ENCODE data around the gene DNAJC3. TPM values are rescaled to one million over a fixed set of nuclear protein-coding genes. Genes with fewer than 3 reads are reported as not detected.

DNAJC3 gene
- total RNA-seq, 4 donors from 2014 or later = 15.7 to 21.6 (median 20.5) TPM

DNA sequence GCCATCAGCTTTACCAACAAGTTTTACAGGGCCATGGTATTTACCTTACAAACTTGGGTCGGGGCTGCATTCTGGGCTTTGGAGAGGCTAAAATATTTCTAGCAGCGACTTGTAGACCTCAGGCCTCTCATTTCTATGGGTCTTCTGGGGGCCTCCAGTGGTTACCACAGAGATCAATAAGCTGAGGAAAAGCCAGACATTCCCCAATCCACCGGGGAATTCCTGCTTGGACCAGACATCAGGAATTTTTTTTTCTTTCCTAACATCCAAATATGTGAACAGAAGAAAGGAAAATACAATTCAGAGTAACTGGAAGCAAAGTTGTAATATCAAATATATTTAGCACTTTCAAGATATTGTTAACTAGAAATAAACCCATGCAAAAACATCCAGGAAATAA is 33.9 kb upstream of the DNAJC3 start:
- no peaks in the 10 kb centered on the region for H3K36me3 ChIP-seq
- in situ Hi-C loops (cut with MboI; ENCODE audit: low sequenced_read_pairs in 4 of 4) = no loop called here

DNA sequence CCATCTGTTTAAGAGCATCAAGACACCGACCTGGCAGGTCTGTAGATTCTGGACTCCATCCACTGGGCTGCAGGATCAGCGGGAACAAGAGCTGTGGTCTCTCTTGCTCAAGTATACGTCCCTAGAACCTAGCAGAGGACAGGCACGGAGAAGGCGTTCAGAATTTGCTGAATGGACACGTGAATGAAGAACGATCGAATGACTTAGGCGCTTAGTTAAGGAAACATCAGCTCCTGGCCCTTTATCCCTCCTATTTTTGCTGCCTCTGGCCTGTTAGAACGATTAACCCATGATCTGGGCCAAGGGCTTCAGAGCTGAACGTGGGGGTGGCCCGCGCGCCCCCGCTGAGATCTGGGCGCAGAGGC is 33.4 kb upstream of the DNAJC3 start:
- Histone ChIP-seq H3K4me3 (peak overlapping the region; percentile 54 to 70 (median 64)), H3K4me1 (peaks cover 4 to 6% of the 10 kb centered on the region in 2 donors), H3K27me3 (peaks cover 0 to 2% (median 0%) of the 10 kb centered on the region in 3 donors), H3K9me3 (no peaks in the 10 kb centered on the region), H3K27ac (peak overlapping the region; percentile 43 to 58 (median 50)), H3K36me3 (no peaks in the 10 kb centered on the region)
- TF ChIP-seq, protein P1, sequence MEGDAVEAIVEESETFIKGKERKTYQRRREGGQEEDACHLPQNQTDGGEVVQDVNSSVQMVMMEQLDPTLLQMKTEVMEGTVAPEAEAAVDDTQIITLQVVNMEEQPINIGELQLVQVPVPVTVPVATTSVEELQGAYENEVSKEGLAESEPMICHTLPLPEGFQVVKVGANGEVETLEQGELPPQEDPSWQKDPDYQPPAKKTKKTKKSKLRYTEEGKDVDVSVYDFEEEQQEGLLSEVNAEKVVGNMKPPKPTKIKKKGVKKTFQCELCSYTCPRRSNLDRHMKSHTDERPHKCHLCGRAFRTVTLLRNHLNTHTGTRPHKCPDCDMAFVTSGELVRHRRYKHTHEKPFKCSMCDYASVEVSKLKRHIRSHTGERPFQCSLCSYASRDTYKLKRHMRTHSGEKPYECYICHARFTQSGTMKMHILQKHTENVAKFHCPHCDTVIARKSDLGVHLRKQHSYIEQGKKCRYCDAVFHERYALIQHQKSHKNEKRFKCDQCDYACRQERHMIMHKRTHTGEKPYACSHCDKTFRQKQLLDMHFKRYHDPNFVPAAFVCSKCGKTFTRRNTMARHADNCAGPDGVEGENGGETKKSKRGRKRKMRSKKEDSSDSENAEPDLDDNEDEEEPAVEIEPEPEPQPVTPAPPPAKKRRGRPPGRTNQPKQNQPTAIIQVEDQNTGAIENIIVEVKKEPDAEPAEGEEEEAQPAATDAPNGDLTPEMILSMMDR (IDR thresholded peaks at IDR 0.05 in 4 of 5, conservative IDR thresholded peaks at IDR 0.05 in 1 of 5) = no peak
- TF ChIP-seq POLR2A (IDR thresholded peaks at IDR 0.05) = no peak
- ATAC-seq = peak in 1 of 2 donors; percentile 41
- in situ Hi-C loops (cut with MboI; ENCODE audit: low sequenced_read_pairs in 4 of 4) = no loop called here
- intact Hi-C loops (cut with DNase I; ENCODE audit: low total_unique reads) = no loop called here
- DNase-seq = no peak

More for the DNA sequence above, 33.9 kb upstream of the DNAJC3 start:
- Histone ChIP-seq H3K27me3 (peaks cover 0 to 2% (median 0%) of the 10 kb centered on the region in 3 donors), H3K4me3 (peak overlapping the region in 3 of 4 donors; percentile 54 to 70 (median 62)), H3K4me1 (peaks cover 4 to 6% of the 10 kb centered on the region in 2 donors), H3K27ac (no peak overlapping the region), H3K9me3 (no peaks in the 10 kb centered on the region)
- intact Hi-C loops (cut with DNase I; ENCODE audit: low total_unique reads) = no loop called here
- no peak for DNase-seq
- no peak for TF ChIP-seq POLR2A (IDR thresholded peaks at IDR 0.05)
- TF ChIP-seq, protein P1 (IDR thresholded peaks at IDR 0.05 in 4 of 5, conservative IDR thresholded peaks at IDR 0.05 in 1 of 5) = no peak
- no peak for ATAC-seq

DNA sequence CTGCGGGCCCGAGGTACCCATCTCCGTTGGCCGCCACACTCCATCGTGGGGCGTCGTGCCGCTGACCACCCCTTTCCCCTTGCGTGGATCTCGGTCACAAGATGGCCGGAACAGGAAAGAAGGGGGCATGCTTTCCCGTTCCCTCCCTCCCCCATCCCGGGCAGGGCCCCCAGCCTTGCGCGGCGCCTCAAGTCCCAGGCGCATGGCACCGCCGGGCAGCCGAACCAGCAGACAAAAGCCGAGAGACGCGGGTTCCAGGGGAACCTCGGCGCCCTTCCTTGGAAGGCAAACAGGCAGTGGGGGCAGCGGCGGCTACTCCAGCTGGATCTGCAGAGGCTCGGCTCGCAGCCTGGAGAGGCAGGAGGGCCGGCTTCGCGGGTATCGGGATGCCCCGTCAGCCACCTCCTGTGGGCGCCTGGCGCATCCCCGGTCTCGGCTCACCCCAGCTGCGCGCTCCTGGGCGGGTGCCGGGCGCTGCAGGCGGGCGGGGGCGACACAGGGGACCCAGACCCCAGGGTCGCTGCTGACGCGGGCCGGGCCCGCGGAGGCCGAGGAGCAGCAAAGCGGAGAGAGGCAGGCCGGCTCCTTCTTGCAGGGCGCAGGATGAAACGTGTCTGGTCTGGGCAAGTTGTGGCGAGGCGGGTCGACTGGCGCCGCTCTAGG is 32.9 kb upstream of the DNAJC3 start:
- TF ChIP-seq, protein P1 (IDR thresholded peaks at IDR 0.05 in 4 of 5, conservative IDR thresholded peaks at IDR 0.05 in 1 of 5) = no peak
- no peak for TF ChIP-seq POLR2A (IDR thresholded peaks at IDR 0.05)
- Histone ChIP-seq H3K27me3 (peaks cover 0 to 2% (median 0%) of the 10 kb centered on the region in 3 donors), H3K4me3 (peak overlapping the region; percentile 54 to 70 (median 64)), H3K9me3 (no peaks in the 10 kb centered on the region), H3K4me1 (peaks cover 4 to 6% of the 10 kb centered on the region in 2 donors), H3K36me3 (no peaks in the 10 kb centered on the region), H3K27ac (peak overlapping the region; percentile 43 to 58 (median 50))
- intact Hi-C loops (cut with DNase I; ENCODE audit: low total_unique reads) (no loop called here), in situ Hi-C loops (cut with MboI; ENCODE audit: low sequenced_read_pairs in 4 of 4) (no loop called here)
- no peak for DNase-seq
- peak; percentile 24 to 41 for ATAC-seq

DNA sequence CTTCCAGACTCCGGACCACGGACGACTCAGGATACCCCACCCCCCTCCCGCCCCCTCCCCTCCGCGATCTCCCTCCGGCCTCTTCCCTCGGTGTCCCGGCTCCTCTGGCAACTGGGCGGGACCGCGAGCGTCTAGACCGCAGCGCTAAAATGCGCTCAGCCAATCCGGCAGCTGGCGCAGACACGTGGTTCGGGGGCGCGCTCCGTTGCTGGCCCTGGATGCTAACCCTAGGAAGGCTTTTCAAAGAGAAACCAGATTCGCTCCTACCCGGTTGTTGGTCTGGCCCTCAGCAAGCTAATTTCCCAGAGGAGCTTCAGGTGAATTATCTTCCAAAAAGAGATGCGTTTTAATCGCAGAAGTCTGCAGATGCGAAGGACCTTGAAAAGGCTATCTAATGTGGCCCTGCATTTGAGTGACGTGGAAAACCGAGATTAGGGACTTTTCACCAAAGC is 32.3 kb upstream of the DNAJC3 start, which contains the start of gene DZIP1:
Gene DZIP1, minus strand, starts transcription at position 106 of the 452 bp plus-strand sequence. CDS start 2,677 bp downstream, outside the sequence.
- no peaks in the 10 kb centered on the region for H3K9me3 ChIP-seq
- peak within 1 kb of the TSS; percentile 43 to 58 (median 50) for H3K27ac ChIP-seq
- ATAC-seq (peak; percentile 60 to 75), DNase-seq (peak; percentile 28 to 32)
- intact Hi-C loops (cut with DNase I; ENCODE audit: low total_unique reads) (no loop called here), in situ Hi-C loops (cut with MboI; ENCODE audit: low sequenced_read_pairs in 4 of 4) (no loop called here)
- H3K36me3 ChIP-seq = no peaks in the 10 kb centered on the region
- peaks cover 4 to 6% of the 10 kb centered on the region in 2 donors for H3K4me1 ChIP-seq
- TF ChIP-seq, protein P1 (IDR thresholded peaks at IDR 0.05 in 4 of 5, conservative IDR thresholded peaks at IDR 0.05 in 1 of 5) = no peak
- peak in 1 of 2 donors; percentile 37 for TF ChIP-seq POLR2A (IDR thresholded peaks at IDR 0.05)
- peaks cover 0 to 2% (median 0%) of the 10 kb centered on the region in 3 donors for H3K27me3 ChIP-seq
- peak within 1 kb of the TSS; percentile 54 to 70 (median 64) for H3K4me3 ChIP-seq

Measured in gastrocnemius medialis (tissue), 4 donors.